ENCODE measurements around the gene CPB1. TPM values are rescaled to one million over a fixed set of nuclear protein-coding genes. Genes with fewer than 3 reads are reported as not detected.

Gene CPB1
- total and polyA plus RNA-seq, 4 donors: 0.20 to 0.75 (median 0.57) TPM; not detected in 1

DNA sequence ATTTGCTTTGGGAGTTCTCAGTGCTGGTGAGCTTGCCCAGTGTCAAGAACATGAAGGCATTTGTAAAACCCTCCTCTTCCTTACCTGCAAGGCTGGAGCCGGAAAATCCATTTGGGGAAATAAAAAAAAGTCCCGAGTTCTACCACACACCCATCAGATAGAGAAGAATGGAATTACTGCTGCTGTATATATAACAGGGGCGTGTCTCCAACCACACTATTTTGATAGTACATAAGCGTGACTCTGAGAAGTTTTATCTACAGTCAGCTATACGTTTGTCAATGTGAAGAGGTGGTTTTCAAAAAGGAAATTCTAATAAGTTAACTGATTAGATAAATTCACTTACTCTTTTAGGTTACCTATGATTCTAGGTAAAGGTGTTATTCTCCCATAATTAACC, 36.2 kb downstream of the CPB1 start:
- Histone ChIP-seq H3K9me3 (ENCODE audit: control insufficient read depth in 4 of 4, low read length in 3 of 4) (no peaks in the 10 kb centered on the region), H3K4me1 (ENCODE audit: control insufficient read depth in 4 of 4, insufficient read depth in 4 of 4, low read length in 3 of 4) (no peaks in the 10 kb centered on the region), H3K36me3 (ENCODE audit: control insufficient read depth in 4 of 4, insufficient read depth in 3 of 4, low read depth in 1 of 4, low read length in 3 of 4) (no peaks in the 10 kb centered on the region), H3K27ac (ENCODE audit: low read depth in 1 of 2, low read length in 2 of 2) (no peak overlapping the region), H3K27me3 (ENCODE audit: control insufficient read depth in 4 of 4, insufficient read depth in 4 of 4, low read length in 3 of 4) (peaks cover 0 to 2% (median 0%) of the 10 kb centered on the region in 4 donors), H3K9ac (ENCODE audit: low read depth in 1 of 2, low read length in 2 of 2) (no peak overlapping the region), H3K4me3 (ENCODE audit: low read depth in 1 of 3, low read length in 3 of 3) (no peak overlapping the region)
- no peak for DNase-seq (ENCODE audit: low spot score)
- TF ChIP-seq JUND (IDR thresholded peaks at IDR 0.05) (no peak), YY1 (IDR thresholded peaks at IDR 0.05) (no peak), TAF1 (conservative IDR thresholded peaks at IDR 0.05) (no peak), RAD21 (IDR thresholded peaks at IDR 0.05) (no peak), EGR1 (IDR thresholded peaks at IDR 0.05; ENCODE audit: low read depth in 2 of 2) (no peak), GABPA (IDR thresholded peaks at IDR 0.05 in 1 of 2, conservative IDR thresholded peaks at IDR 0.05 in 1 of 2) (no peak), HNF4G (IDR thresholded peaks at IDR 0.05) (no peak), SP1 (IDR thresholded peaks at IDR 0.05) (no peak), FOXA2 (IDR thresholded peaks at IDR 0.05) (no peak), FOXA1 (IDR thresholded peaks at IDR 0.05) (no peak), HNF4A (conservative IDR thresholded peaks at IDR 0.05) (no peak), NR2F2 (IDR thresholded peaks at IDR 0.05) (no peak), RXRA (IDR thresholded peaks at IDR 0.05) (no peak)
- TF ChIP-seq, protein P1, sequence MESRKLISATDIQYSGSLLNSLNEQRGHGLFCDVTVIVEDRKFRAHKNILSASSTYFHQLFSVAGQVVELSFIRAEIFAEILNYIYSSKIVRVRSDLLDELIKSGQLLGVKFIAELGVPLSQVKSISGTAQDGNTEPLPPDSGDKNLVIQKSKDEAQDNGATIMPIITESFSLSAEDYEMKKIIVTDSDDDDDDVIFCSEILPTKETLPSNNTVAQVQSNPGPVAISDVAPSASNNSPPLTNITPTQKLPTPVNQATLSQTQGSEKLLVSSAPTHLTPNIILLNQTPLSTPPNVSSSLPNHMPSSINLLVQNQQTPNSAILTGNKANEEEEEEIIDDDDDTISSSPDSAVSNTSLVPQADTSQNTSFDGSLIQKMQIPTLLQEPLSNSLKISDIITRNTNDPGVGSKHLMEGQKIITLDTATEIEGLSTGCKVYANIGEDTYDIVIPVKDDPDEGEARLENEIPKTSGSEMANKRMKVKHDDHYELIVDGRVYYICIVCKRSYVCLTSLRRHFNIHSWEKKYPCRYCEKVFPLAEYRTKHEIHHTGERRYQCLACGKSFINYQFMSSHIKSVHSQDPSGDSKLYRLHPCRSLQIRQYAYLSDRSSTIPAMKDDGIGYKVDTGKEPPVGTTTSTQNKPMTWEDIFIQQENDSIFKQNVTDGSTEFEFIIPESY (IDR thresholded peaks at IDR 0.05): no peak
- TF ChIP-seq, protein P2, sequence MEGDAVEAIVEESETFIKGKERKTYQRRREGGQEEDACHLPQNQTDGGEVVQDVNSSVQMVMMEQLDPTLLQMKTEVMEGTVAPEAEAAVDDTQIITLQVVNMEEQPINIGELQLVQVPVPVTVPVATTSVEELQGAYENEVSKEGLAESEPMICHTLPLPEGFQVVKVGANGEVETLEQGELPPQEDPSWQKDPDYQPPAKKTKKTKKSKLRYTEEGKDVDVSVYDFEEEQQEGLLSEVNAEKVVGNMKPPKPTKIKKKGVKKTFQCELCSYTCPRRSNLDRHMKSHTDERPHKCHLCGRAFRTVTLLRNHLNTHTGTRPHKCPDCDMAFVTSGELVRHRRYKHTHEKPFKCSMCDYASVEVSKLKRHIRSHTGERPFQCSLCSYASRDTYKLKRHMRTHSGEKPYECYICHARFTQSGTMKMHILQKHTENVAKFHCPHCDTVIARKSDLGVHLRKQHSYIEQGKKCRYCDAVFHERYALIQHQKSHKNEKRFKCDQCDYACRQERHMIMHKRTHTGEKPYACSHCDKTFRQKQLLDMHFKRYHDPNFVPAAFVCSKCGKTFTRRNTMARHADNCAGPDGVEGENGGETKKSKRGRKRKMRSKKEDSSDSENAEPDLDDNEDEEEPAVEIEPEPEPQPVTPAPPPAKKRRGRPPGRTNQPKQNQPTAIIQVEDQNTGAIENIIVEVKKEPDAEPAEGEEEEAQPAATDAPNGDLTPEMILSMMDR (IDR thresholded peaks at IDR 0.05; ENCODE audit: low read depth, low read length, missing input control): no peak
- TF ChIP-seq, protein P3, sequence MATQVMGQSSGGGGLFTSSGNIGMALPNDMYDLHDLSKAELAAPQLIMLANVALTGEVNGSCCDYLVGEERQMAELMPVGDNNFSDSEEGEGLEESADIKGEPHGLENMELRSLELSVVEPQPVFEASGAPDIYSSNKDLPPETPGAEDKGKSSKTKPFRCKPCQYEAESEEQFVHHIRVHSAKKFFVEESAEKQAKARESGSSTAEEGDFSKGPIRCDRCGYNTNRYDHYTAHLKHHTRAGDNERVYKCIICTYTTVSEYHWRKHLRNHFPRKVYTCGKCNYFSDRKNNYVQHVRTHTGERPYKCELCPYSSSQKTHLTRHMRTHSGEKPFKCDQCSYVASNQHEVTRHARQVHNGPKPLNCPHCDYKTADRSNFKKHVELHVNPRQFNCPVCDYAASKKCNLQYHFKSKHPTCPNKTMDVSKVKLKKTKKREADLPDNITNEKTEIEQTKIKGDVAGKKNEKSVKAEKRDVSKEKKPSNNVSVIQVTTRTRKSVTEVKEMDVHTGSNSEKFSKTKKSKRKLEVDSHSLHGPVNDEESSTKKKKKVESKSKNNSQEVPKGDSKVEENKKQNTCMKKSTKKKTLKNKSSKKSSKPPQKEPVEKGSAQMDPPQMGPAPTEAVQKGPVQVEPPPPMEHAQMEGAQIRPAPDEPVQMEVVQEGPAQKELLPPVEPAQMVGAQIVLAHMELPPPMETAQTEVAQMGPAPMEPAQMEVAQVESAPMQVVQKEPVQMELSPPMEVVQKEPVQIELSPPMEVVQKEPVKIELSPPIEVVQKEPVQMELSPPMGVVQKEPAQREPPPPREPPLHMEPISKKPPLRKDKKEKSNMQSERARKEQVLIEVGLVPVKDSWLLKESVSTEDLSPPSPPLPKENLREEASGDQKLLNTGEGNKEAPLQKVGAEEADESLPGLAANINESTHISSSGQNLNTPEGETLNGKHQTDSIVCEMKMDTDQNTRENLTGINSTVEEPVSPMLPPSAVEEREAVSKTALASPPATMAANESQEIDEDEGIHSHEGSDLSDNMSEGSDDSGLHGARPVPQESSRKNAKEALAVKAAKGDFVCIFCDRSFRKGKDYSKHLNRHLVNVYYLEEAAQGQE (IDR thresholded peaks at IDR 0.05): no peak
- TF ChIP-seq, protein P4, sequence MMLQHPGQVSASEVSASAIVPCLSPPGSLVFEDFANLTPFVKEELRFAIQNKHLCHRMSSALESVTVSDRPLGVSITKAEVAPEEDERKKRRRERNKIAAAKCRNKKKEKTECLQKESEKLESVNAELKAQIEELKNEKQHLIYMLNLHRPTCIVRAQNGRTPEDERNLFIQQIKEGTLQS (IDR thresholded peaks at IDR 0.05): no peak
- TF ChIP-seq, protein P5, sequence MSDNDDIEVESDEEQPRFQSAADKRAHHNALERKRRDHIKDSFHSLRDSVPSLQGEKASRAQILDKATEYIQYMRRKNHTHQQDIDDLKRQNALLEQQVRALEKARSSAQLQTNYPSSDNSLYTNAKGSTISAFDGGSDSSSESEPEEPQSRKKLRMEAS (IDR thresholded peaks at IDR 0.05): no peak
- 76% methylated on average over 5 of the region's 5 CpGs for WGBS

Data from liver (tissue), 9 donors.